Measurements from ENCODE around the gene LRRC34.

DNA sequence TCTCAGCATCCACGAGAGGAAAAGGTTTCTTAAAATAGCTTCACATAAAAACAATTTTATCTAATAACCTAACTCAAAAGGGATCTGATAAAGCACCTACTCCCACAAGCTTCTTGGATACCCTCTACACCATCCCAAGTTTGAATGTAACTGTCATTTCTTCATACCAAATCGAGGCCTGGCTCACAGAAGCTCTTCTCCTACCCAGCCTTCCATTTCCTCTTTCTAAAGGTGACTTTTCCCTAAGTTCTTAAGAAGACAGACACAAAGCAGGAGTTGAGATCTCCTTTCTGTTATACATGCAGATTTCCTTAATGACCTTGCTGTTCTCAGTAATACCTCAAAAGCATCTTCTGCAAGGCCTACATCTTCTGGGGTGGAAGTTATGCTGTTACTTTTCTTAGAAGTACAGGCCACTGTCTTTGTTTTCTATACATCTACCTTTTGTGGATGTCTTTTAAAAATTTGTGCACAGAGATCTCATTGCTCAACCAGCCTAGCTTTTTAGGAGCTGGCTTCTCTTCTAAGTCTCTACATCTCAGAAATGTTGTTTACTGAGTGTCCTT lies 3.4 kb downstream of the LRRC34 start:
- TF ChIP-seq, protein P1, sequence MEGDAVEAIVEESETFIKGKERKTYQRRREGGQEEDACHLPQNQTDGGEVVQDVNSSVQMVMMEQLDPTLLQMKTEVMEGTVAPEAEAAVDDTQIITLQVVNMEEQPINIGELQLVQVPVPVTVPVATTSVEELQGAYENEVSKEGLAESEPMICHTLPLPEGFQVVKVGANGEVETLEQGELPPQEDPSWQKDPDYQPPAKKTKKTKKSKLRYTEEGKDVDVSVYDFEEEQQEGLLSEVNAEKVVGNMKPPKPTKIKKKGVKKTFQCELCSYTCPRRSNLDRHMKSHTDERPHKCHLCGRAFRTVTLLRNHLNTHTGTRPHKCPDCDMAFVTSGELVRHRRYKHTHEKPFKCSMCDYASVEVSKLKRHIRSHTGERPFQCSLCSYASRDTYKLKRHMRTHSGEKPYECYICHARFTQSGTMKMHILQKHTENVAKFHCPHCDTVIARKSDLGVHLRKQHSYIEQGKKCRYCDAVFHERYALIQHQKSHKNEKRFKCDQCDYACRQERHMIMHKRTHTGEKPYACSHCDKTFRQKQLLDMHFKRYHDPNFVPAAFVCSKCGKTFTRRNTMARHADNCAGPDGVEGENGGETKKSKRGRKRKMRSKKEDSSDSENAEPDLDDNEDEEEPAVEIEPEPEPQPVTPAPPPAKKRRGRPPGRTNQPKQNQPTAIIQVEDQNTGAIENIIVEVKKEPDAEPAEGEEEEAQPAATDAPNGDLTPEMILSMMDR (IDR thresholded peaks at IDR 0.05), result no peak
- TF ChIP-seq POLR2A (IDR thresholded peaks at IDR 0.05), result no peak

Measured in adrenal gland (tissue), 5 donors.